Small intestine (tissue), 7 donors: ENCODE data around the gene EGFL7. TPM values are rescaled to one million over a fixed set of nuclear protein-coding genes. Genes with fewer than 3 reads are reported as not detected.

ENCODE experiments used
- DNase-seq, 2 donors: peaks; one replicate each; pipeline versions ENCODE4 v3.0.0 to v3.0.0-alpha.2; 2013
- FAIRE-seq: peaks from 2 replicates; lab custom pipeline; 2012; peaks lifted over from hg19 to GRCh38; lab: Jason Lieb, UNC
- H3K27ac ChIP-seq, 3 donors: one replicate each; pipeline ENCODE4 v1.5.1; 2013; ENCODE audit warnings: low read length in 2 of 3, mild to moderate bottlenecking in 2 of 3, control low read depth in 1 of 3, inconsistent platforms in 1 of 3, low read depth in 1 of 3, moderate library complexity in 1 of 3
- H3K27me3 ChIP-seq, 3 donors: one replicate each; pipeline ENCODE4 v1.6.1; 2013; ENCODE audit warnings: low read length in 3 of 3, inconsistent platforms in 1 of 3; ENCODE audit not compliant: control insufficient read depth in 3 of 3, insufficient read depth in 3 of 3
- H3K36me3 ChIP-seq, 3 donors: one replicate each; pipeline ENCODE4 v1.6.1; 2013; ENCODE audit warnings: low read length in 3 of 3, inconsistent platforms in 1 of 3, low read depth in 1 of 3, mild to moderate bottlenecking in 1 of 3, moderate library complexity in 1 of 3; ENCODE audit not compliant: control insufficient read depth in 3 of 3, insufficient read depth in 2 of 3
- H3K4me1 ChIP-seq, 3 donors: one replicate each; pipeline ENCODE4 v1.6.1; 2013; ENCODE audit warnings: low read length in 2 of 3, inconsistent platforms in 1 of 3, low read depth in 1 of 3, mild to moderate bottlenecking in 1 of 3, moderate library complexity in 1 of 3; ENCODE audit not compliant: control insufficient read depth in 3 of 3, insufficient read depth in 2 of 3
- H3K4me3 ChIP-seq, 3 donors: one replicate each; pipeline ENCODE4 v1.5.1; 2013; ENCODE audit warnings: low read length in 3 of 3, control low read depth in 1 of 3, inconsistent platforms in 1 of 3, low read depth in 1 of 3, mild to moderate bottlenecking in 1 of 3, moderate library complexity in 1 of 3
- H3K9me3 ChIP-seq, 2 donors: one replicate each; pipeline ENCODE4 v1.6.1; 2013; ENCODE audit warnings: low read depth in 1 of 2, low read length in 1 of 2; ENCODE audit not compliant: control insufficient read depth in 2 of 2, insufficient read depth in 1 of 2
- WGBS, 3 donors: extraction: QIAGEN DNeasy Blood & Tissue Kit; methylation state at CpG; one replicate each; pipeline ENCODE4 v1.1.7; 2013; 5-methylcytosine and 5-hydroxymethylcytosine counted together
- polyA plus RNA-seq, 4 donors: library from polyadenylated mRNA; stranded (reverse) in 3 of 4; unstranded in 1 of 4; fragments of 200-250 nt in 3 of 4; fragments of 120-200 nt in 1 of 4; gene quantifications; one replicate each; pipeline versions ENCODE4 v1.2.1 to v1.2.3, GENCODE V29; 2013
- donor health status: healthy with polysubstance abuse.
- donor health status: control.
- donor health status: control.
- donor health status: Bipolar disorder and iron deficiency.
- donor health status: healthy.

The EGFL7 gene
- polyA plus RNA-seq, 4 donors, result 15.4 to 114 (median 34.6) TPM

DNA sequence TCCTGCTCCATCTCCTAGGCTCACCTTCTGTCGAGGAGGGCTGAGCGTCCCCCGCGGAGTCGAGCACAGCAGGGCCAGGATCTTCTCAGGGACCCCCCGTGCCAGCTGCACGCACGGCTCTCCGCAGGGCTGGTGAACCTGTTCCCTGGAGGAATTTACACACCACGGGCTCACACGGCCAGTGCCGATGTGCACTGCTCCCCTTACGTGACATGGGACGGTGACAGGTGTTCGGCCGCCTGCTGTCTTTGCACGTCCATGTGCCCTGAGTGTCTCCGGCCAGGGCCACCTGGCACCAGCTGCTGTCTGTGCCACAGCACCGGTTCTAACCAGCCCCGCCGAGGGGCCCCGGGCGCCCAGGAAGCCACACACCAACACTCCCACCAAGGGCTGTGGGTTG, 33.2 kb downstream of the EGFL7 start:
- Histone ChIP-seq H3K4me1 (peaks cover 0 to 86% (median 15%) of the 10 kb centered on the region in 3 donors), H3K36me3 (no peaks in the 10 kb centered on the region), H3K27ac (peak overlapping the region; percentile 69 to 95 (median 89)), H3K9me3 (no peaks in the 10 kb centered on the region), H3K4me3 (no peak overlapping the region), H3K27me3 (no peaks in the 10 kb centered on the region)
- DNase-seq (no peak), FAIRE-seq (no peak)
- WGBS, 3 donors, result 41 to 71% (median 53%) methylated on average over 21 to 23 of the region's 23 CpGs

DNA sequence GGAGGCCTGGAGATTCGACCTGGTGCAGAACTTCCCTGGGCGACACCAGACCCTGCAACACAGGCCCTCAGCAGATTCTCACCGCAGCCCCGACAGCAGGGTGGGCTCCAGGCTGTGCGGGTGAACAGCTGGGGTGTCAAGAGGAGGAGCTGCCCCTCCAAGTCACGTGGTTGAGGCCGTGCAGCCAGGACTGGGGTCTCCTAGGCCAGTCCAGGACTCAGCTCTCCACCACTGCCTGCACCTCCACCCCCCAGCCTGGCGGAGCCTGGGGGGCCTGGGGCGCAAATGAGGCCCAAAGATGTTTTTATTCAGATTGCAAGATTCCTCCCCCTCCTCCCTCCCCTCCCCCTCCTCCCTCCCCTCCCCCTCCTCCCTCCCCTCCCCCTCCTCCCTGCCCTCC, 33.8 kb downstream of the EGFL7 start:
- 58 to 62% (median 58%) methylated on average over 9 of the region's 9 CpGs for WGBS, 3 donors
- H3K4me1 ChIP-seq, result peaks cover 0 to 85% (median 14%) of the 10 kb centered on the region in 3 donors
- no peak for FAIRE-seq

DNA sequence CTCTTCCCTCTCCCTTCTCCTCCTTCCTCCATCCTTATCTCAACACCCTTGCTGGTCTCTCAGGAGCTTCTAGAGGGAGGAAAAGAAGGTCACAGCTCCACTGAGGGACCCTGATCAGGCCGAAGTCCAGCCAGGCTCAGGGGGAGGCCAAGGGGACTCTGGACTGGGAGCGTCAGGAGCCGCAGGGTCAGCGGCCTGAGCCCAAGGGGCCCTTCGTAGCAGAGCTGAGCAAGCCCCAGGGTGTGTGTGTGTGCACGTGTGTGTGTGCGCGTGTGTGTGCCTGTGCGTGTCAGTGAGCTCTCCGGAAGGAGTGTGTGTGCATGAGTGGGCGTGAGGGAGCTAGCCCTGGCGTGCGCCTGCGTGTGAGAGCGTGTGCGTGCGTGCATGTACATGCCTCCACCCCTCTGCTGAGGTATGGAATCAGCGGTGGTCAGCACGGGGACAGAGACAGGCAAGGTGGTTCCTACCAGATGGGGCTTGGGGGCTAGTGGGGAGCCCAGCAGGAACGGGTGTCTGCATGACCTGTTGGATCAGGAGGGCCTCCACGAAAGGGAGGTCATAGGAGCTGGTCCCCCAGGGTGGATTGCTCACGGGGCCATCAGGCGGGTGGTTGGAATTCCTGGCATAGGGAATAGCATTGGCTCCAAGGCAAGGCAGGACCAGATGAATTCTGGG, 34.6 kb downstream of the EGFL7 start:
- WGBS, 3 donors, result 7 to 52% (median 23%) methylated on average over 22 to 23 of the region's 23 CpGs
- Histone ChIP-seq H3K27ac (peak overlapping the region; percentile 81 to 100 (median 86)), H3K27me3 (no peaks in the 10 kb centered on the region), H3K4me3 (peak overlapping the region in 2 of 3 donors; percentile 5 to 46), H3K4me1 (peaks cover 0 to 80% (median 12%) of the 10 kb centered on the region in 3 donors), H3K36me3 (no peaks in the 10 kb centered on the region), H3K9me3 (no peaks in the 10 kb centered on the region)
- no peak for FAIRE-seq
- DNase-seq, result peak; percentile 93 to 94

More for the DNA sequence above, 33.8 kb downstream of the EGFL7 start:
- Histone ChIP-seq H3K9me3 (no peaks in the 10 kb centered on the region), H3K4me3 (no peak overlapping the region), H3K36me3 (no peaks in the 10 kb centered on the region), H3K27ac (peak overlapping the region in 2 of 3 donors; percentile 55 to 95), H3K27me3 (no peaks in the 10 kb centered on the region)
- DNase-seq, result no peak

DNA sequence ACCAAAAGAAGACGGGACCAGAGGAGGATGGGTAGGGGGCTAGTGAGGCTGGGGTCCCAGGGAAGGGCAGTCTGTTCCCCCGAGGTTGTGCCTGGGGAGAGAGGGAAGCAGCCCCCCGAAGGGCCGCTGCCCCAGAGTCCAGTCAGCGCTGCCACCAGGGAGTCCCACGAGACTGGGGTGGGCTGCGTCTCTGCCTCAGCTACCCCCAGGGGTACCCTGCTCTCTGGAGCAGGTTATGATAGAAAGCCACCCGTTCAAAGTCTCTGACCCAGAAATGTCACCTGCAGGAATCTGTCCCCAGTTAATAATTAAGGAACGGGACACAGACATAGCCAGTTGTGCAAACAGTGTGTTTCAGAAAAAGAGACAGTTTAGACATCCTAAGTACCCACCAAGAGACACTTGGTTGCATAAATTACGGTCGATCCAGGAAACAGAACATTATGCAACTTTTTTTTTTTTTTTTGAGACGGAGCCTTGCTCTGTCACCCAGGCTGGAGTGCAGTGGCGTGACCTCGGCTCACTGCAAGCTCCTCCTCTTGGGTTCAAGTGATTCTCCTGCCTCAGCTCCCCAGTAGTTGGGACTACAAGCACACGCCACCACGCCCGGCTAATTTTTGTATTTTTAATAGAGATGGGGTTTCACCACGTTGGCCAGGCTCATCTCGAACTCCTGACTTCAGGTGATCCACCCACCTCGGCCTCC, 35.3 kb downstream of the EGFL7 start:
- FAIRE-seq, result no peak
- 16 to 49% (median 25%) methylated on average over 19 to 20 of the region's 20 CpGs for WGBS, 3 donors
- DNase-seq, result peak; percentile 69 to 82
- H3K36me3 ChIP-seq, result no peaks in the 10 kb centered on the region
- H3K27me3 ChIP-seq, result no peaks in the 10 kb centered on the region
- H3K4me1 ChIP-seq, result peaks cover 0 to 73% (median 10%) of the 10 kb centered on the region in 3 donors
- peak overlapping the region in 2 of 3 donors; percentile 5 to 46 for H3K4me3 ChIP-seq
- H3K27ac ChIP-seq, result peak overlapping the region; percentile 81 to 100 (median 86)
- H3K9me3 ChIP-seq, result no peaks in the 10 kb centered on the region

DNA sequence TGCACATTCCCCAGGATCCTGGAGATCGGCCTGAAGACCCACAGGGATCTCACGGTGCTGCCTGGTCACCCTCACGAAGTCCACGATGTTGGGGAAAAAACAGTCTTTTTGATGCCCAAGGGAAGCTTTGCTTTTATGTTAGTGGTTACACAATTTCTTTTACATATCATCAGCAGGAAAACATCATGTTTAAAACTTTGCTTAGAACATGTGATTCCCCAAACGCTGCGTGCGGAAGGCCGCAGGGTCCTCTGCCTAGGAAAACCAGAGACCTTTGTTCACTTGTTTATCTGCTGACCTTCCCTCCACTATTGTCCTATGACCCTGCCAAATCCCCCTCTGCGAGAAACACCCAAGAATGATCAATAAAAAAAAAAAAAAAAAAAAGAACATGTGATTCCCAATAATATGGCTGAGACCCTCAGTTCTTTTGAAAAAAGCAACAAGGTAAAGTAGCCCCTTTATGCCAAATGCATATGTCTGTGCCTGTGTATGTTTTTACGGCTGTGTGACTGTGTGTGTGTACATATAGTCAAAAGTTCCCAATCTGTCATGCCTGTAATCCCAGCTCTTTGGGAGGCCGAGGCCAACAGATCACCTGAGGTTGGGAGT, 36.0 kb downstream of the EGFL7 start:
- Histone ChIP-seq H3K27me3 (no peaks in the 10 kb centered on the region), H3K27ac (peak overlapping the region; percentile 42 to 86 (median 58)), H3K4me1 (peaks cover 0 to 66% (median 10%) of the 10 kb centered on the region in 3 donors), H3K4me3 (peak overlapping the region in 1 of 3 donors; percentile 1), H3K36me3 (no peaks in the 10 kb centered on the region), H3K9me3 (no peaks in the 10 kb centered on the region)
- FAIRE-seq (no peak), DNase-seq (peak in 1 of 2 donors; percentile 56)
- WGBS, 3 donors, result 78 to 84% (median 83%) methylated on average over 10 of the region's 11 CpGs

DNA sequence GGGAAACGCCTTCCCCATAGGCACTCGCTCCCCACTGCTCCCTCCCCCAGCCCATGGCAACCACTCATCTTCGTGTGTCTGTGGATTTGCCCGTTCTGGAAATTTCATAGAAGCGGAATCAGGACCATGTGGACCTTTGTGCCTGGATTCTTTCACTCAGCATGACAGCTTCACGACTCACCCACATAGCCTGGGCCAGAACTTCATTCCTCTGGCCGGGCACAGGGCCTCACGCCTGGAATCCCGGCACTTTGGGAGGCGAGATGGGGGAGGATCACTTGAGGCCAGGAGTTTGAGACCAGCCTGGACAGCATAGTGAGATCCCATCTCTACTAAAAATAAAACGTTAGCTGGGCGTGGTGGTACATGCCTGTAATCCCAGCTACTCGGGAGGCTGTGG, 37.6 kb downstream of the EGFL7 start:
- no peak for FAIRE-seq
- peaks cover 0 to 51% (median 10%) of the 10 kb centered on the region in 3 donors for H3K4me1 ChIP-seq
- no peaks in the 10 kb centered on the region for H3K36me3 ChIP-seq
- DNase-seq, result no peak
- no peak overlapping the region for H3K4me3 ChIP-seq
- H3K27ac ChIP-seq, result no peak overlapping the region
- H3K27me3 ChIP-seq, result no peaks in the 10 kb centered on the region
- no peaks in the 10 kb centered on the region for H3K9me3 ChIP-seq
- WGBS, 3 donors, result 47 to 71% (median 57%) methylated on average over 13 of the region's 13 CpGs

DNA sequence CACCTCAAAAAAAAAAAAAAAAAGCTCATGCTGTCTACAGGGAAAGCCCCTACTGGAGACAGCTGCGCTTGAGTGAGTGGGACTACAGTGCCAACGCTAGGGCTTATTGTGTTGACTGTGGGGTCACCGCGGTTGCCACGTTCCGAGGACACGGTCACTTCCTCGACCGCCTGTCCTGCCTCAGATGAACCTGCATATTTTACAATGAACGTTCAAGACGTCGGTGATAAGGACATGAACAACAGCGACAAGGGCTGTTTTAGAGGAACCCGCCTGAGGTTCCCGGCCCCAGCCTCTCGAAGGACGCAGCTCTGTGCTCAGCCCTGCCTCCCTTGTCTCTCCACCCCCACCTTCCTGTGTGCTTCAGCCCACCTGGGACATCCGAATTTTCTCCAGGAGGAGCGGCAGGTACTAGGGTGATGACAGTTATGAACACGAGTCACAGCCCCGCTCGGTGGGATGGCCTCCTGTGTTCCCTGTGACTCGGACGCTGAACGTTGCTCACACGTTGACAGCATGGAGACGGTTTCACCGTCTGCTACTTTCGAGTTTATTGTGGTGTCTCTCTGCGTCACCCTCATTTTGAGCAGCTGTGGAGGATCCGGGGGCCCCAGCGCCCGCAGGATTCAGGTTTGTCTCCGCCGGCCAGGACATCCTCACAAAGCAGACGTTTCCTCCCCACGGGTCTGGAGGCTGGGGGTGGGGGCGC, 38.4 kb downstream of the EGFL7 start:
- DNase-seq, result peak; percentile 68 to 72

DNA sequence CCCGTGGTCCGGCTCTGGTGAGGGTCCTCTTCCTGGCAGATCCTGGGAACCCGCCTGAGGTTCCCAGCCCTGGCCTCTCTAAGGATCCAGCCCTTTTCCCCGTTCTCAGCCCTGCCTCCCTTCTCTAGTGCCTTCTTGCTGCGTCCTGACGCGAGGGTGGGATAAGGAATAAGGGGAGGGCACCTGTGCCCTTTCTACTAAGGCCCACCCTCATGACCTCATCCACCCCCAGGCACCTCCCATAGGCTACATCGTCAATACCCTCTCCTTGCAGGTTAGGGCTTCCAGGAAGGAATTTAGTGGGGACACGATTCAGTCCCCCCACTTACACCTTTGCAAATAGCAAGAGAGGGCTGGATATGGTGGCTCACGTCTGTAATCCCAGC, 38.9 kb downstream of the EGFL7 start:
- Histone ChIP-seq H3K27ac (no peak overlapping the region), H3K27me3 (peaks cover 0 to 4% (median 0%) of the 10 kb centered on the region in 3 donors), H3K9me3 (no peaks in the 10 kb centered on the region), H3K36me3 (no peaks in the 10 kb centered on the region), H3K4me1 (peaks cover 0 to 38% (median 2%) of the 10 kb centered on the region in 3 donors), H3K4me3 (peak overlapping the region in 1 of 3 donors; percentile 17)
- DNase-seq (no peak), FAIRE-seq (no peak)
- WGBS, 3 donors, result 40 to 49% (median 42%) methylated on average over 10 of the region's 10 CpGs

More for the DNA sequence above, 38.4 kb downstream of the EGFL7 start:
- peak overlapping the region in 2 of 3 donors; percentile 6 to 25 for H3K27ac ChIP-seq
- WGBS, 3 donors, result 8 to 19% (median 9%) methylated on average over 35 to 38 of the region's 38 CpGs
- peaks cover 0 to 4% (median 0%) of the 10 kb centered on the region in 3 donors for H3K27me3 ChIP-seq
- FAIRE-seq, result no peak
- peaks cover 0 to 43% (median 7%) of the 10 kb centered on the region in 3 donors for H3K4me1 ChIP-seq
- peak overlapping the region in 1 of 3 donors; percentile 17 for H3K4me3 ChIP-seq
- H3K36me3 ChIP-seq, result no peaks in the 10 kb centered on the region
- no peaks in the 10 kb centered on the region for H3K9me3 ChIP-seq
